Esophagus squamous epithelium (tissue), 5 donors: ENCODE results near the gene ZSCAN5B. TPM values are rescaled to one million over a fixed set of nuclear protein-coding genes. Genes with fewer than 3 reads are reported as not detected.
A peak's percentile ranks its signal among the peaks of the same experiment; 100 is the strongest.

Experiments used
- DNase-seq: peaks from one replicate; lab custom pipeline; 2025; lab: John Stamatoyannopoulos, UW
- H3K27ac ChIP-seq, 4 donors: fragments of 200-600 bp; sonication (generic); one replicate each; pipeline ENCODE4 v1.5.1; 2016 to 2019; ENCODE audit warnings: mild to moderate bottlenecking in 1 of 4
- H3K27me3 ChIP-seq, 4 donors: fragments of 200-600 bp; sonication (generic); 1 replicate in 3 of 4; 2 replicates in 1 of 4; pipeline versions ENCODE4 v1.5.1 to v1.6.0; 2017 to 2021; ENCODE audit warnings: antibody characterized with exemption in 1 of 4
- H3K36me3 ChIP-seq, 3 donors: fragments of 200-600 bp; sonication (generic); one replicate each; pipeline ENCODE4 v1.5.1; 2016 to 2019
- H3K4me1 ChIP-seq, 3 donors: fragments of 200-600 bp; sonication (generic); one replicate each; pipeline ENCODE4 v1.5.1; 2017 to 2019
- H3K4me3 ChIP-seq, 4 donors: fragments of 200-600 bp; sonication (generic); 1 replicate in 3 of 4; 2 replicates in 1 of 4; pipeline ENCODE4 v1.5.1; 2016 to 2019; ENCODE audit warnings: mild to moderate bottlenecking in 2 of 4, moderate library complexity in 1 of 4
- H3K9me3 ChIP-seq, 3 donors: fragments of 200-600 bp; sonication (generic); one replicate each; pipeline ENCODE4 v1.5.1; 2016 to 2019
- CTCF ChIP-seq, 6 experiments: fragments of 450-650 bp in 4 of 6; fragments of 200-600 bp in 2 of 6; sonication (generic) in 2 of 6; IDR thresholded peaks; one replicate each; pipeline ENCODE4 v1.5.1; 2016 to 2019; ENCODE audit warnings: antibody characterized with exemption in 6 of 6, mild to moderate bottlenecking in 4 of 6, moderate library complexity in 4 of 6
- POLR2A ChIP-seq, 4 donors: fragments of 450-650 bp; IDR thresholded peaks; one replicate each; pipeline ENCODE4 v1.6.1; 2017; ENCODE audit warnings: antibody characterized with exemption in 4 of 4, mild to moderate bottlenecking in 4 of 4, moderate library complexity in 3 of 4
- whole genome bisulfite sequencing, 2 donors: methylation state at CpG; one replicate each; pipeline ENCODE4 v1.1.5; 2018; 5-methylcytosine and 5-hydroxymethylcytosine counted together
- intact Hi-C: fragments of 100-400 bp; cut with DNase I; formaldehyde crosslinking; loops from one replicate; pipeline ENCODE4 v1.15.0; 2022
- total RNA-seq, 4 donors: library from RNA; depleted of rRNA; stranded (reverse); fragments of >200 nt; gene quantifications; one replicate each; pipeline ENCODE4 v1.1.0, GENCODE V29; 2016
- donor health status: DM: yes; HTN: yes; CAD: no.

ZSCAN5B gene
- total RNA-seq, 4 donors from 2014 or later, result not detected

GRCh38 chr19:56141417-56141993 is 56.1 kb downstream of the ZSCAN5B start:
- intact Hi-C loops, result no loop called here
- Histone ChIP-seq H3K4me3 (peak overlapping the region; percentile 41 to 73 (median 64)), H3K27ac (peak overlapping the region; percentile 79 to 93 (median 90)), H3K4me1 (peaks cover 16 to 61% (median 26%) of the 10 kb centered on the region in 3 donors), H3K36me3 (peaks cover 0 to 7% (median 0%) of the 10 kb centered on the region in 3 donors), H3K27me3 (no peaks in the 10 kb centered on the region), H3K9me3 (no peaks in the 10 kb centered on the region)
- DNase-seq, result no peak
- no peak for TF ChIP-seq POLR2A (IDR thresholded peaks at IDR 0.05)
- no peak for TF ChIP-seq CTCF (IDR thresholded peaks at IDR 0.05)
- 1 to 2% methylated on average over 19 to 22 of the region's 26 CpGs for WGBS, 2 donors

GRCh38 chr19:56140583-56141416 is 56.8 kb downstream of the ZSCAN5B start, which contains the start of gene ZNF444:
ZNF444 (plus strand) TSS chr19:56141287; CDS start chr19:56146912, 5,625 bp downstream.
- intact Hi-C loops, result no loop called here
- peaks cover 0 to under 1% (median 0%) of the 10 kb centered on the region in 3 donors for H3K36me3 ChIP-seq
- peak within 1 kb of the TSS; percentile 41 to 73 (median 64) for H3K4me3 ChIP-seq
- H3K27ac ChIP-seq, result peak within 1 kb of the TSS; percentile 79 to 93 (median 90)
- TF ChIP-seq CTCF (IDR thresholded peaks at IDR 0.05) (peak in 1 of 6 experiments; percentile 13), POLR2A (IDR thresholded peaks at IDR 0.05) (peak in 1 of 4 donors; percentile 49)
- 0% methylated on average over 13 to 27 of the region's 56 CpGs for WGBS, 2 donors
- peaks cover 16 to 61% (median 26%) of the 10 kb centered on the region in 3 donors for H3K4me1 ChIP-seq
- no peaks in the 10 kb centered on the region for H3K9me3 ChIP-seq
- peak; percentile 100 for DNase-seq
- H3K27me3 ChIP-seq, result no peaks in the 10 kb centered on the region

GRCh38 chr19:56139847-56140582 is 57.6 kb downstream of the ZSCAN5B start:
- TF ChIP-seq CTCF (IDR thresholded peaks at IDR 0.05) (no peak), POLR2A (IDR thresholded peaks at IDR 0.05) (no peak)
- intact Hi-C loops, result no loop called here
- peak overlapping the region; percentile 79 to 93 (median 90) for H3K27ac ChIP-seq
- H3K27me3 ChIP-seq, result no peaks in the 10 kb centered on the region
- no peaks in the 10 kb centered on the region for H3K9me3 ChIP-seq
- H3K4me3 ChIP-seq, result peak overlapping the region; percentile 41 to 73 (median 64)
- peaks cover 16 to 66% (median 26%) of the 10 kb centered on the region in 3 donors for H3K4me1 ChIP-seq
- WGBS, 2 donors, result 34 to 44% methylated on average over 15 of the region's 22 CpGs
- DNase-seq, result no peak
- H3K36me3 ChIP-seq, result no peaks in the 10 kb centered on the region

Other genes starting within 250 kb of the ZSCAN5B start
- not detected for gene NLRP8, start 250.0 kb downstream of the ZSCAN5B start, total RNA-seq
- gene NLRP5, start 211.0 kb downstream of the ZSCAN5B start, total RNA-seq, result not detected
- 10 to 100 TPM in 3 of 4 donors, 1 to 10 TPM in 1; 9.9 to 21.3 (median 13.1) TPM for gene ZNF787, start 76.5 kb downstream of the ZSCAN5B start, total RNA-seq
- gene ZNF444, start 56.5 kb downstream of the ZSCAN5B start, total RNA-seq, result 10 to 100 TPM; 10.6 to 22.1 (median 15.6) TPM
- gene GALP, start 21.8 kb downstream of the ZSCAN5B start, total RNA-seq, result not detected
- not detected for gene ZSCAN5C, start 4.5 kb upstream of the ZSCAN5B start, total RNA-seq
- 1 to 10 TPM in 1 of 4 donors, under 1 TPM in 1, not detected in 2; 0.95 to 2.4 TPM for gene EDDM13, start 75.0 kb upstream of the ZSCAN5B start, total RNA-seq
- gene ZSCAN5A, start 117.1 kb upstream of the ZSCAN5B start, total RNA-seq, result 10 to 100 TPM in 1 of 4 donors, 1 to 10 TPM in 3; 2.8 to 13.2 (median 6.8) TPM
- gene ZNF582, start 195.8 kb upstream of the ZSCAN5B start, total RNA-seq, result 1 to 10 TPM in 1 of 4 donors, under 1 TPM in 3; 0.44 to 2.3 (median 0.86) TPM
- 1 to 10 TPM in 3 of 4 donors, under 1 TPM in 1; 0.88 to 6.1 (median 2.8) TPM for gene ZNF583, start 206.5 kb upstream of the ZSCAN5B start, total RNA-seq